Epithelial cell of esophagus (primary cell): ENCODE results near the gene DDX28.
"Not testable (repeated sequence)": the region's sequence is repeated elsewhere in the genome, so short reads cannot be mapped to it uniquely, and the experiment has no call there.

Experiments used
- DNase-seq: peaks from one replicate; pipeline ENCODE4 v3.0.0; 2010; ENCODE audit warnings: low read depth
- H3K4me3 ChIP-seq: 2 replicates; pipeline ENCODE4 v1.5.1; 2011; ENCODE audit warnings: mild to moderate bottlenecking, low read length, control low read depth
- CTCF ChIP-seq: IDR thresholded peaks from 2 replicates; pipeline ENCODE4 v1.5.1; 2011; ENCODE audit warnings: low read depth, mild to moderate bottlenecking, low read length, control low read depth, inconsistent platforms; ENCODE audit not compliant: insufficient read depth; ENCODE audit errors: missing control alignments

The DDX28 gene

DNA sequence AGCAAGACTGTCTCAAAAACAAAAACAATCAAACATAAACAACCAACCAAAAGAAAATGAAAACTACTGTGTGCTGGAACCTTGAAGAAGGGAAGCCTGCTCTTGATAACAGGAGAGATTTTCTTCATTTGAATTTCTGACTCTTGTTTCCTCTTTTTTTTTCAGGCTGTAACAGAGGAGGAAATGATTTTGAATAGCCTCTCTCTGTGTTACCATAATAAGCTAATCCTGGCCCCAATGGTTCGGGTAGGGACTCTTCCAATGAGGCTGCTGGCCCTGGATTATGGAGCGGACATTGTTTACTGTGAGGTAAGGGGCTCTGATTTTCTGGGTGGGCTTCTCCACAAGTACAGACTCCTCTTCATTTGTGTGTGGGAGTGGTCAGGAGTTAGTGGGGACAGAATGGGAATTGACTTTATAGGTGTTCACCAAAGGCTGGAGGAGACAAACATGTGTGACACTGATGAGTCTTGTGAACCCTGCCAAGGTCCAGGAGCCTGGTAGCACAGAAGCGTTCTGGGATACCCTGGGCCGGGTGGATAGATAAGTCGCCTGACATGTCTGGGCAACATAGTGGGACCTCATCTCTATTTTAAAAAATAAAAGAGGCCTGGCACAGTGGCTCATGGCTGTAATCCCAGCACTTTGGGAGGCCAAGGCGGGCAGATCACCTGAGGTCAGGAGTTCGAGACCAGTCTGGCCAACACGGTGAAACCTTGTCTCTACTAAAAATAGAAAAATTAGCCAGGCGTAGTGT is 15.0 kb upstream of the DDX28 start:
- DNase-seq = no peak
- no peak for TF ChIP-seq CTCF
- H3K4me3 ChIP-seq = no peak overlapping the region

DNA sequence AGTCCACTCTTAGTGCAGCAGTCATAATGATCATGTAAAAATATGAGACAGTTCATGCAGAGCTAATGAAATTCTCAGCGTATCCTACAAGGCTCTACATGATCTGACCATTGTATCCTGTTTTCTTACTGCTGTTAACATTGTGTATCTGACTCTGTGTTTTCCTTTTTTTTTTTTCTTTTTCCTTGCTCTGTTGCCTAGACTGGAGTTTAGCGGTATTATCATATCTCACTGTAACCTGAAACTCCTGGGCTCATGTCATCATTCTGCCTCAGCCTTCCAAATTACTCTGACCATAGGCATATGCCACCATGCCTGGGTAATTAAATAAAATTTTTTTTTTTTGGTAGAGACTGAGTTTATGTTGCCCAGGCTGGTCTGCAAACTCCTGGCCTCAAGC is 12.2 kb upstream of the DDX28 start:
- no peak for DNase-seq
- TF ChIP-seq CTCF = no peak
- no peak overlapping the region for H3K4me3 ChIP-seq

- no peak for DNase-seq
- TF ChIP-seq CTCF = no peak
- H3K4me3 ChIP-seq = no peak overlapping the region
These were observed 10.1 kb upstream of the DDX28 start for GRCh38 chr16:68033101-68033500.

DNA sequence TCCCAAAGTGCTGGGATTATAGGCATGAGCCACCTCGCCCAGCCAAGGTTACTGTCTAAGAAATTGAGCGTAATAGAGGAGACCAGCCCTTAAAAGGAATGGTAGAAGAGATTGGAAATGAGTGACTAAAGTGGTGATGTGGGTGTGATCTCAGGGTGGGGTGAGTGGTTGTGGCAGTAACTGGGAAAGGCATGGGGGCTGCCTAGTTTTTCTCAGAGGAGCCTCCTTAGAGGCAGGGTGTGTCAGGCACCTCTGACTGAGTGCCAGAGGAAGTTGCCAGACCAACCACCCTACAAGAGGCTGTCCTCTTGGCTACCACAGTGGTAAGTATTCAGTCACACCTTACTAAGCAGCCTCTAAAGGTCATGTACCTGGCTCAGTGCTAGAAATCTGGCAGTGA is 8.9 kb upstream of the DDX28 start:
- no peak overlapping the region for H3K4me3 ChIP-seq
- TF ChIP-seq CTCF = no peak
- peak; percentile 86 for DNase-seq

DNA sequence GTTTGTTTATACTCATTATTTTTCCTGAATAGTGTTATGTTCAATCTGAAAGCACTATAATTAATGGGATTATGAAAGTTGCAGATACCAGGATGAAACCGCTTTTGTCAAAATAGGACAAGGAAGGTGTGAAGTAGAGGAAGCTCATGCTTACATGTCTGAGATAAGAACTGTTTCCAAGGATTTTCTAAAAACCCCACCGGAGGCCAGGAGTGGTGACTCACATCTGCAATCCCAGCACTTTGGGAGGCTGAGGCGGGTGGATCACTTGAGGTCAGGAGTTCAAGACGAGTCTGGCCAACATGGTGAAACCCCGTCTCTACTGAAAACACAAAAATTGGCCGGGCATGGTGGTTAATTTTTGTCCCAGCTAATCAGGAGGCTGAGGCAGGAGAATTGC is 7.1 kb upstream of the DDX28 start:
- not testable (repeated sequence) for H3K4me3 ChIP-seq, DNase-seq

DNA sequence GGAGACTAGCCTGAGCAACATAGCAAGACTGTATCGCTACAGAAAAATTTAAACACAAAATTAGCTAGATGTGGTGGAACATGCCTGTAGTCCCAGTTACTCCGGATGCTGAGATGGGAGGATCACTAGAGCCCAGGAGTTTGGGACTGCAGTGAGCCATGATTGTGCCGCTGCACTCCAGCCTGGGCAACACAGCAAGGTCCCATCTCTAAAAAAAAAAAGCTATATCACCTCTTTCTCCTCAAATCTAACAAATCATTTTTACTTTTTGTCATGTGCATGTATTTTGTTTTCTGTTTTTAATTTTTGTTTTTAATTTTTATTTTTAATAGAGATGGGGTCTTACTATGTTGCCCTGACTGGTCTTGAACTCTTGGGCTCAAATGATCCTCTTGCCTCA is 6.0 kb upstream of the DDX28 start:
- no peak for TF ChIP-seq CTCF
- no peak overlapping the region for H3K4me3 ChIP-seq
- no peak for DNase-seq

DNA sequence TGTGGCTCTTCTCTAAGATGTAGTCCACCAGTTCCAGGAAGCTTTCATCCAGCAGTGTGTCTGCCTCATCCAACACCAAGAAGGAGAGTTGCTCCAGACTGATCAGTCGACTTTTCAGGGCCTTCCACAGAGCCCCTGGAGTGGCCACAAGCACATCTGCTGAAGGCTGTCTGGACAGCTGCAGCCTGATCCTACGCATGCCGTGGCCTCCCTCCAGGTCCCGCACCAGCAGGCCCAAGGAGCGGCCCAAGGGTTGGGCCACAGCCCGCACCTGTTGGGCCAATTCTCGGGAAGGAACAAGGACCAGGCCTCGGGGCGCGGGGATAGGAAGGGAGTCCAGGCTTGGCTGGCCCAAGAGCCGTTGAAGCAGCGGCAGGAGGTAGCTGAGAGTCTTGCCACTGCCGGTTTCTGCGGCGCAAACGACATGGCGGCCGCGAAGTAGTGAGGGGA is 729 bp downstream of the DDX28 start:
- peak overlapping the region; percentile 97 for H3K4me3 ChIP-seq
- DNase-seq = no peak

More for the DNA sequence above, 729 bp downstream of the DDX28 start:
- TF ChIP-seq CTCF = no peak
